Measurements from ENCODE around the gene SMARCB1. TPM values are rescaled to one million over a fixed set of nuclear protein-coding genes. Genes with fewer than 3 reads are reported as not detected.
A peak's percentile ranks its signal among the peaks of the same experiment; 100 is the strongest.

The SMARCB1 gene
- 100 to 1,000 TPM; 159 to 210 (median 201) TPM for polyA plus RNA-seq (ENCODE audit: insufficient read length in 4 of 4)

DNA sequence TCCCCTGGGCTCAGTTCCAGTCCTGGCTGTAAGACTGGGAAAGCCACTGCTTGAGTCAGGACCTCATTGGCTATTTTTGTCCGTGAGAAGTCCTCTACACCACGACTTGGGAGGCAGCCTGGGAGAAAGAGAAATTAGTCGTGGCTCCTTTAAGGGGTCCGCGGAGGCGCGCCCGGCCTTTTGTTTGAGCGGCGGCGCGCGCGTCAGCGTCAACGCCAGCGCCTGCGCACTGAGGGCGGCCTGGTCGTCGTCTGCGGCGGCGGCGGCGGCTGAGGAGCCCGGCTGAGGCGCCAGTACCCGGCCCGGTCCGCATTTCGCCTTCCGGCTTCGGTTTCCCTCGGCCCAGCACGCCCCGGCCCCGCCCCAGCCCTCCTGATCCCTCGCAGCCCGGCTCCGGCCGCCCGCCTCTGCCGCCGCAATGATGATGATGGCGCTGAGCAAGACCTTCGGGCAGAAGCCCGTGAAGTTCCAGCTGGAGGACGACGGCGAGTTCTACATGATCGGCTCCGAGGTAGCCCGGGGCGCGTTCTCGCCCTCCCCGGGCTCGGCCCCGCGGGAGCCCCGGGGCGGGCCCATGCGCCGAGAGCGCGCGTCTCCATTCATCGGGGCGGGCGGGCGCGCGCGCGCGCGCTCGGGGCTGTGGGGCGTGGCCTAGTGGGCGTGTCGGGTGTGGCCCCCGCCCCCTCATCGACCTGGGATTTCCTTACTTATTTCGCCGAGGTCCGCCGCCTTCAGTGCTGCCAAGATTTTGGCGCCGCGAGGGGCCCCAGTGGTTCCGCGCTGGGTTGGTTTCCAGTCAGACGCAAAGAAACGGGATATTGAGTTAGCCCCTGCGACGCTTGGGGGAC lies at the start of gene SMARCB1:
TSS of gene SMARCB1 (plus strand) at position 215 of the 848 bp plus-strand sequence. CDS start at position 419, 204 bp downstream.
- peak; percentile 72 to 85 (median 77) for DNase-seq (ENCODE audit: low read depth in 4 of 4, low spot score in 2 of 4)

DNA sequence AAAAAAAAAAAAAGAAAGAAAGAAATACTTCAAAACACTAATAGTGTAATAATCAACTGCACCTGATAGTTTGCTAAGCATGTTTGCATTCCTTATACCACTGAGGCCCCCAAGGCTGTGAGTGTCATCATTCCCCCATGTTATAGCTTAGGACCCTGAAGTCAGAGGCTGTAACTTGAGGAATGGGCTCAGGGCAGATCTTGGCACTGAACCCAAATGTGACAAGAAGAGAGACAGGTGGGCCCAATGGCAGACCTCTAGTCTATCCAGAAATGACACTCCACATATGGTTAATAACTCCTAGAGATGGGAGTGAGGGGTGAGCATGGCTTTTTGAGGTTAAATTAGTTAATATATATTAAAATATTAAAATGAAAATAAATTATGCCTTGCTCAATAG lies 49.1 kb upstream of the SMARCB1 start:
- no peak for DNase-seq (ENCODE audit: low read depth in 4 of 4, low spot score in 2 of 4)

DNA sequence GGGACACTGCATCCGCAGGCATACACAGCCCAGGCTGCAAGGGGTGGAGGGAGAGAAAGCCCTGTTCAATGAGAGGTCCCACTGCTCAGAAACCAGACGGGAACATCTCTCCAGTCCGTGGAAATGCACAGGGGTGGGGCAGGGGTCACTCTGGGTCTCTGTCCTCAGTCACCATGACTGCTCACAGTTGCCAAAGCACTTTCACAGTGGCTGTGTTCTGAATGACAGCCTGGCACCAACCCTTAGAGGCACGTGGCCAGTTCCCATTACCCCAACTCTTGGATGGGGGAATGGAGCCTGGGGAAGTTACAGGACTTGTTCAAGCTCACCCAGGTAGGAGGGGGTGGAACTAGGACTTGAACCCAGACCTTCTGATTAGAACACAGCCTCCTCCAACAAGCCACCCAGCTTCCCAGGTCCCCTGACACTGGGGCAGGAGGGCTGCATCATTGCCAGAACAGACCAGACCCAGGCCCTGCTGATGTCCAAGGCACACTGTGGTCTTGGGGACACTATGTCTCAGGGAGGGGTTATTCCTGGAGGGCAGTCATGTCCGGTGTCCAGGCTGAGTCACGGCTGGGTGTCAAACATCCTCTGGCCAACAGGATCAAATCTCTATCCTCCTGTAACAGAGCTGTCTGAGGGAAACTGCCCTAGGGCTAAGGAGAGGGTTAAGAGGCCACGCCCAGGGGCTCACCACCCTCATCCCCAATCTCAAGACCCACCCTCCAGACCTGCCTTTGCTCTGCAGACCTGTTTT lies 44.1 kb upstream of the SMARCB1 start:
- DNase-seq (ENCODE audit: low read depth in 4 of 4, low spot score in 2 of 4), result no peak

DNA sequence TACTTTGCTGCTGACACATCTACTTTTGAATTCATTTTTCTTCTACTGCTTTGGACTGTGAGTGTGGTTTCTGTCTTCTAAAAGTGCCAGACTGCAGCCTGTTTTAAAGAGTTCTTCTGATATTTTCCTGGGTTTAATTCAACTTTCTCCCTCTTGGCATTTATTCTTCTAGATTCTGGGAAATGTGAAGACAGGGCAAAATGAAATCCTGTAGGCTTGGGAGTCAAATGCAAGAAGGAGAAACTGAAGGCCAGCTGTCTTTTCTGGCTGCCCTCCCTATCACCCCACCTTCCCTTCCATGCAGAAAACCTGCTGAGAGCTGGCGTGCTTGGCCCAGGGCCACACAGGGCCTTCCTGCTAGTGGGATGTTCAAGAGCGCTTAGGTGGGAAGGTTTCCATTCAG lies 43.5 kb upstream of the SMARCB1 start:
- DNase-seq (ENCODE audit: low read depth in 4 of 4, low spot score in 2 of 4), result no peak

DNA sequence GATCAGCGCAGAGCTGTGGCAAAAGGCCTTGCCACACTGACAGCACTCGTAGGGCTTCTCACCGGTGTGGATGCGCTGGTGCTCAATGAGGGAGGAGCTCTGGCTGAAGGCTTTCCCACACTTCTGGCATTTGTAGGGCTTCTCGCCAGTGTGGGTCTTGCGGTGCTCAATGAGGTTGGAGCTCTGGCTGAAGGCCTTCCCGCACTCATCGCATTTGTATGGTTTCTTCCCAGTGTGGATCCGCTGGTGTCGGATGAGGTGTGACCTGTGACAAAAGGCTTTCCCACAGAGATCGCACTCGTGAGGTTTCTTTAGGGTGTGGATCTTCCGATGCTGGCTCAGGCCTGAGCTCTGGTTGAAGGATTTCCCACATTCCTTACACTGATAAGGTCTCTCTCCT lies 42.8 kb upstream of the SMARCB1 start:
- no peak for DNase-seq (ENCODE audit: low read depth in 4 of 4, low spot score in 2 of 4)

DNA sequence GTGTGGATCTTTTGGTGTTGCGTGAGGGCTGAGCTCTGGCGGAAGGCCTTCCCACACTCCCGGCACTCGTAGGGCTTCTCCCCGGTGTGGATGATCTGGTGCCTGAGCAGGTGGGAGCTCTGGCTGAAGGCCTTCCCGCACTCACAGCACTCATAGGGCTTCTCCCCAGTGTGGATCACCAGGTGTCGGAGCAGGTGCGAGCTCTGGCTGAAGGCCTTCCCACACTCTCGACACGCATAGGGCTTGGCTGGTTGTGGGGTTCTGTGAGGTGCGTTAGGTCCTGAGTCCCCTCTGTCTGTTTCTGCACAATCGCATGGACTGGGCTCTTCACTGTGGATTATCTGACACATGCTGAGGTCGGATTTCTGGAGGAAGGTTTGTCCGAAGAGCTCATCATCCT lies 42.3 kb upstream of the SMARCB1 start:
- DNase-seq (ENCODE audit: low read depth in 4 of 4, low spot score in 2 of 4), result no peak

DNA sequence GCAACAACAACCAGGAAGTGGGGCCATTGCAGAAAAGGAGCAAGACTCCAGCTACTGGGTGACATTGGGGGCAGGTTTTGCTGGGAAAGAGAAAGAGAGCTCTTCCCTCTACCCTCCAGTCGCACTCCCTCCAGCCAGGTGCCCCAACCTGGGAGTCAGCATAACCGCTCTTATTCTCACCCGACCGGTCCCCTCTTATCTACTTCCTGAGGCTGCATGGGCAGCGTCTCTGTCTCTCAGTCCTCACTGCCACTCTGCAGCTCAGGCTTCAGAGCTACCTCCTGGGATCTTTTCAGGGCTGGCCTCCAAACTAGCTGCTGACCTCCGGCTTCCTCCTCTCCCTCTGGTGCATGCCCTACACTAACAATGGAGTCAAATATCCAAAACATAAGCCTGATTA lies 41.0 kb upstream of the SMARCB1 start:
- DNase-seq (ENCODE audit: low read depth in 4 of 4, low spot score in 2 of 4), result no peak

DNA sequence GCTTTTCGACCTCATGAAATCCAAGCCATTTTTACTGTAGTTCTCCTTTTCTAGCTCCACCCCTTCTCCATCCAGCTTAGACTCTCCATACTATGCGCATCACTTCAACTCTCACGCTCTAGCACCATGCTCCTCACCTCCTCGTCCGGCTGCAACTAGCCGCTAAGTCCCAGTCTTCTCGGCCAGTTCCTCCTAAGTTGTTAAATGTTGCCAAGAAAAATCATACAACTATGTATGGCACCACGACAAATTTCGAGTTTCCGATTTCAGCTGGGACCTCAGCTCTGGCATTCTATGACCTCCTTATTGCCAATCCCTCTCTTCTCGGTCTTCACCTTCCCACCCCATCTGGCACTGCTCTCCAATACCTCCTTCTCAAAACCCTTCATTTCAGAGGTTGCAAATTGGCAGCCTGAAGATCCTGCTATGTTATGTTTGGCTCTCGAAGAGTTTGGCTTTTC lies 36.9 kb upstream of the SMARCB1 start:
- no peak for DNase-seq (ENCODE audit: low read depth in 4 of 4, low spot score in 2 of 4)

DNA sequence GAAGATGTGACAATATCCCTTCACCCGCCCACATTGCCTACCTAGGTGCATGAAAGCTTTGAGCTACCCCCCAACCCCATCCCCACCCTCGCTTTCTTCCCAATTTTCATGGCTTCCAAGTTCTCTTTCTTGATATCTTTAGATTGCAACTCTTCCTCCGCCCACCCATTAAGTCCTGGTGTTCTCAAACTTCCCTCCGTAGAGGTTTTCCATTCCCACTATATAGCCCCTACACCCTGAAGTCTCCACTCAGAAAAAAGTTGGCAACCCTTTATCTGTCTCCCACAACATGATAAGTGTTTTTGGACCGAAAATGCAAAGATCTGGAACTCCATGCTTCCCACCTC lies 36.4 kb upstream of the SMARCB1 start:
- no peak for DNase-seq (ENCODE audit: low read depth in 4 of 4, low spot score in 2 of 4)

DNA sequence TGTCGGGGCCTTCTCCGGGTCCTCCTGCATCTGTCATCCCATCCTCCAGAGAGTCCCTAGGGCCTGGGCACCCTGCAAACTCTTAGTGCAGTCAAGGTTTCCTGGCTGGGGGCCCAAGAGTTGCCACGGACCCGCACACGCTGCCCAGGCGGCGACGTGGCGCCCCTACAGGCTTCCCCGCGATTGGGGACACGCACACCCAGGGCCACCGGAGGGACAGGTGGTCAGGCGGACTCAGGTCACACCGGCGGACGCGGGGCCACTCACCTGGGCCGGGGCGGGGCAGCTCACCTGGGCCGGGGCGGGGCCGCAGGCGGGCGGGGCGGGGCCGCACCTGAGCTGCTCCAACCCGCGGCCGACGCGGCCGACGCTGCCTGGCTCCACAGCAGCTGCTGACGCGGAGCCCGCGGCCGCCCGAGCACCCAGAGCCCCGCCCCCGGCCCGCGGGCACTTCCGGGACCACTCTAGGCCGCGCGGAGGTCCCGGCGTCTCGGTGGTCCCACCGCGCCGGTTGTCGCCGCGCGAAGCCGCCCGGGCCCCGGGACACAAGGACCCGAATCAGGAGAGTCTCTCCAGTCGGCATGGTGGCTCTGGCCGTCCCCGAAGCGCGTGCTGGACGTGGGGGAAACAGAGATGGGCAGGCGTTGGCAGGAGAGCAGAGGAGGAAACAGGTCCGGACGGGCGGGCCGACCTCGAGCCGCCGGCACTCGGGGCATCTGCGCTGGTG lies 35.9 kb upstream of the SMARCB1 start, which contains the start of gene ZNF70:
TSS of gene ZNF70 (minus strand) at position 399 of the 727 bp plus-strand sequence. CDS start 5,972 bp downstream, outside the sequence.
- peak in 3 of 4 donors; percentile 71 to 79 (median 72) for DNase-seq (ENCODE audit: low read depth in 4 of 4, low spot score in 2 of 4)

DNA sequence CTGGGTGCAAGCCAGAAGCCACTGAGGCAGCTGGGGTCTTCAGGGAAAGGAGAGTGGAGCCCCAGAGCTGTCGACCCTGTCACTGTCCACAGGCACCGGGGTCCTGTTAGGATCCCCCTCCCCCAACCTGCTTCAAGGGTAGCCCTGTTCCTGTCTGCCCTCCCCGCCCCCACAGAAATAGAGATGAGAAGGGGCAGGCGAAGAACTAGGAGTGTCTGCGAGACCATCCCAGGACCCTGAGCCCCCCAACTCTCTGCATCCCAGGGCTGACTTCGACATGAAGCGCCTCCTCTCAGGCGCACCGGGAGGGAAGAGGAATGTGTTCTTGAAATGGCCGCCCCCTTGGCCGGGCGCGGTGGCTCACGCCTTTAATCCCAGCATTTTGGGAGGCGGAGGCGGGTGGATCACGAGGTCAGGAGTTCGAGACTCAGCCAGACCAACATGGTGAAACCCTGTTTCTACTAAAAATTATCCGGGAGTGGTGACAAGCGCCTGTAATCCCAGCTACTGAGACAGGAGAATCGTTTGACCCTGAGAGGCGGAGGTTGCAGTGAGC lies 35.2 kb upstream of the SMARCB1 start:
- no peak for DNase-seq (ENCODE audit: low read depth in 4 of 4, low spot score in 2 of 4)

DNA sequence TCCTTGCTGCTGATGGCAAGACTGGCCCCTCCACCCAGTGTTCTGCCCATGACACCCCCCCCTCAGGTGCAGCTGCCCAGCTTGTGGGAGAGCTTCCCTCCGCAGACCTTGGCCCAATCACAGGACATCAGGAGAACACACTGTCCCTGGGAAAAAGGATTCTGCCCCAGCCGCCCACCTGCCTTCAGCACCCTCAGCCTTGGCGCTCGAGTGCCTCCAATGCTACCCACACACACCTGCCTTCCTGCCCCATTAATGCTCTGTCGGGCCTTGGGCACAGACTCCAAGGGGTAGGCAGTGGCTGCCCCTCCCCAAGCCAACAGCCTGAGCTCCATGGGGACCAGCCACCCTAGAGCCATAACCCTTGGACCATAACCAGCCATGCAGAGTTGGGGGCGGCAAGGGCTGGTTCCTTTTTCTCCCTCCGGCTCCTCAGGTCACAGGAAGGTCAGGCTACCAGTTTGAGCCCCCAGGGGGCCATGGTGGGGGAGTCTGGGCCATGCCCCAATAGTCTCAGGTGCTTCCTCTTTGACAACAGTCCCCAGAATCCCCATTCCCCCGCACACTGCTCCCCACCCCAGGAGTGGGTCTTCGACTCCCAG lies 34.6 kb upstream of the SMARCB1 start:
- DNase-seq (ENCODE audit: low read depth in 4 of 4, low spot score in 2 of 4), result no peak

DNA sequence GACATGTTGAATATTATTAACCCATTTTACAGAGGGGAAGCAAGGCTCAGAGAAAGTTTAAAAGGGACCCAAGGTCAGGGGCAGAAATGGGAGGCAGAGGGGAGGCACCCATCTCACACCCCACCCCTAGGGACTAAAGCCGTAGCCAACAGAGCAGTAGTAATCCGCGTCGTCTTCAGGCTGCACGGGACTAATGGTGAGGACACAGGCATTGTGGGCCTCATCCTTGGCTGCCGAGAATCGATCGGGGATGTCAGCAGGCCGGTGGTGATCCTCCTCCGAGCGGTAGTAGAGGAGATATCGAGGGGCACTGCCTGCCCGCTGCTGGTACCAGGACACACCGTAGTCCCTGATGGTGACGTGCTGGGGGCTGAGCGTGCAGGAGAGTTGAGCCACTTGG lies 34.0 kb upstream of the SMARCB1 start:
- no peak for DNase-seq (ENCODE audit: low read depth in 4 of 4, low spot score in 2 of 4)

DNA sequence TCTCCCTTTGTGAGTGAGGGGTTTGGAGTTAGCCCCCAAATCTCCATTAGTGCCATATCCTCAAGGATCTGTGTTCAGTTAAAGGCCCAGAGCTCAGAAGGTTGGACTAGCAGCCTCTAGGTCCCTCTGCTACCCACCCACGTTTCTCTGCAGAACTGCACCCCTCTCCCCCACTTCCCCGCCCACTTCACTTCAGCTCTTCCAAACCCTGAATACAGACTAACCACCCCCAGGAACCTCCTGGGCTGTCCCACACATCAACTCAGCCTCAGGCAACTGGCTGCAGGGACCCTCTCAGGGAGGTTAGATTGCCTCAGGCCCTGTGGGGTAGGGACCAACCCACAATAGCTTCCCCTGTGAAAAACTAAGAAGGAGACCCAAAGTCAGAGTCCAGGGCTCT lies 33.4 kb upstream of the SMARCB1 start:
- DNase-seq (ENCODE audit: low read depth in 4 of 4, low spot score in 2 of 4), result no peak

DNA sequence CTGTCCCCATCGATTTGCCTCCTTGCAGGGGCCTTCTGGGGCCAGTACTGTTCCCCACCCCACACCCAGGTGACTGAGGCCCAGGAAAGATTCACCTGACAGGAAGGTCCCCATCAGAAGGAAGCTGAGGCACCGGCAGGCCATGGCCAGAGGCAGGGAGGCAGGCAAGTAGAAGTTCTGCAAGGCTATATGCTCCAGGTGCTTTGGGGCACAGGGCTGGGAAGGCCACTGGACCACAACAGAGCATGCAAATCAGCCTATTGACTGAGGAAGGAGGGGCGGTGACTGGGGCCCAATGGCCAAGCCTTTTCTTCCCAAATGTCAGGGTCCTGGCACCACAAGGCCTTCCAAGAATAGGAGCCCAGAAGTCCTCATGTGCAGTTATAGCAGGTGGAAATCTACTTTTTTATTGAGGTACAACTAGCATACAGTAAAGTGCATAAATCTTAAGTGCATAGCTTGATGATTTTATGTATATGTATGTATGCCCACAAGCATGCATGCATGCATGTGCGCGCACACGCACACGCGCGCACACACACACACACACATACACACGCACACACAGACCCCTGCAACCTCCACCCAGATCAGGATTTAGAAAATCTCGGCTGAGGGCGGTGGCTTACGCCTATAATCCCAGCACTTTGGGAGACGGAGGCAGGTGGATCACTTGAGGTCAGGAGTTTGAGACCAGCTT lies 32.4 kb upstream of the SMARCB1 start, which contains the start of gene VPREB3:
TSS of gene VPREB3 (minus strand) at position 206 of the 700 bp plus-strand sequence. CDS start at position 144, 62 bp downstream.
- no peak for DNase-seq (ENCODE audit: low read depth in 4 of 4, low spot score in 2 of 4)

DNA sequence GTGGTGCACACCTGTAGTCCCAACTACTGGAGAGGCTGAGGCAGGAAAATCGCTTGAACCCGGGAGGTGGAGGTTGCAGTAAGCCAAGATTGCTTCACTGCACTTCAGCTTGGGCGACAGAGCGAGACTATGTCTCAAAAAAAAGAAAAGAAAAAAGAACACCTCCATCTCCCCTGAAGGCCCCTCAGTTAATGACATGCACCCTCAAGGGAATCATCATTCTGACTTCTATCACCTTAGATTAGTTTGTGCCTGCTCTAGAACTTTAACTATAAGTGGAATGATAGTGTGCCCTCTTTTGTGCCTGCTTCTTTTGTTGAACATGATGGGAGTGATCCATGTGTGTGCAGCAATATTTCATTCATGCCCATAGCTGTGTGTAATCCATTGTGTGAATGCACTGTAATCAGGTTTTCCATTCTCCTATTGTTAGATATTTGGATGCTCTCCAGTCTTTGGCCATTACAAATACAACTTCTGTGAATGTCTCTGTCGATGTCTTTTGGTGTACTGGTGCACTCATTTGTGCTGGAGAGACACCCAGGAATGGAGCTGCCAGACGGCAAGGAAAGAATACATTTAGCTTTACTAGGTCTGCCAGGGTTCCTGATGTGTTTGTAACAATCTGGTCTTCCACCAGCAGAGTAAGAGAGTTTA lies 31.7 kb upstream of the SMARCB1 start:
- no peak for DNase-seq (ENCODE audit: low read depth in 4 of 4, low spot score in 2 of 4)

DNA sequence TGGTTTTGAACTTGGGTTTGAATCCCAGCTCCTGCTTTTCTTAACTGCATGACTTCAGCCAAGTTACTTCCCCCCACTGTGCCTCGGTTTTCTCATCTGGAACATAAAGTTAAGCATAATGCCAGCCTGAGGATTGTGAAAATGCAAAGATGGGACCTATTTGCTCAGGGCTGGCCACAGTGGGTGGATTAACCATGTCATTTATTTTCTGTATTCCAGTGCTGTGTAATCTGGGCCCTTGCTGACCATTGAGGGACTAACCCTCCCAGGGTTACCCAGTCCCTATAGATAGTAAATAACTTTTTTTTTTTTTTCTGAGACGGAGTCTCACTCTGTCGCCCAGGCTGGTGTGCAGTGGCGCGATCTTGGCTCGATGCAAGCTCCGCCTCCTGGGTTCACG lies 31.1 kb upstream of the SMARCB1 start:
- no peak for DNase-seq (ENCODE audit: low read depth in 4 of 4, low spot score in 2 of 4)

DNA sequence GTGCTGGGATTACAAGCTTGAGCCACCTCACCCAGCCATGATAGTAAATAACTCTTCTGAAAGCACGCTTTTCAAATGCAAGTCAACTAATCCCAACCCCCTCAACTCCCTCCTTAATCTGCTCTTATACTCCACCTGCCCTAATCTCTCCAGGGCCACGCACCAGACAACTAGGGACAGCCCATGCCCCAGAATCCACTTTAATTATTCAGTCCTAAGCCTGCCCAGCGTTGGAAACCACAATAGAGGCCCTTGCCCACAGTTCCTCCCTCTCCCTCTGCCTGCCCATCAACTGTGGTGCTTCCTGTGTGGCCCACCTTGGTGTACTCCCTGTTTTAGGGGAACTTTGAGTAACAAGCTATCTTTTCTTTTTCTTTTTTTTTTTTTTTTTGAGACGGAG lies 29.9 kb upstream of the SMARCB1 start:
- DNase-seq (ENCODE audit: low read depth in 4 of 4, low spot score in 2 of 4), result no peak

DNA sequence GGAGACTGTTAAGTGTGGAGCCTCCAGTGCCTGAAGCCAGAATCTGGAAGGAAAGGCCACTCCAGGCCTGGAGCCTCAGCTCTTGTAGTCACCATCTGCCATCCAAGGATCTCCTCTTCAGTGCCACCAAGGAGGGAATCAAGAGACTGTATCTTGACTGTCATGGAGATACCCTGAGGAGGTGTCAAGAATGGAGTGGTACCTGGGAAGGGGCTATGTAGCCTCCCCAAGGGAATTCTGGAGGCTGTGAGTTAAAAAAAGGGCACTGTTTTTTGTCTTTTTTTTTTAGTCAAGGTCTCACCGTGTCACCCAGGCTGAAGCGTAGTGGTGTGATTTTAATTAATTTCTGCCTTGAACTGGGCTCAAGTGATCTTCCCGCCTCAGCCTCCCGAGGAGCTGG lies 27.2 kb upstream of the SMARCB1 start:
- DNase-seq (ENCODE audit: low read depth in 4 of 4, low spot score in 2 of 4), result no peak
